T-helper 1 cell (primary cell): ENCODE measurements around the gene TAS2R60.
"Not testable (repeated sequence)": the region's sequence is repeated elsewhere in the genome, so short reads cannot be mapped to it uniquely, and the experiment has no call there.

Source experiments
- DNase-seq, 5 donors: peaks; one replicate each; pipeline ENCODE4 v3.0.0-alpha.2; 2012 to 2020
- total RNA-seq, 4 donors: gene quantifications; one replicate each; lab custom pipeline; 2026; lab: John Stamatoyannopoulos, UW

TAS2R60 gene
- 0 to 0.23 (median 0.06) reads per million in 4 donors for total RNA-seq

- no peak for DNase-seq
Observed at GRCh38 chr7:143443153-143443552, at the start of gene TAS2R60. TSS of gene TAS2R60 (plus strand) at chr7:143443453. CDS start at chr7:143443453, 0 bp downstream.

- no peak for DNase-seq
Observed at GRCh38 chr7:143394068-143394467, 49.2 kb upstream of the TAS2R60 start.

DNA sequence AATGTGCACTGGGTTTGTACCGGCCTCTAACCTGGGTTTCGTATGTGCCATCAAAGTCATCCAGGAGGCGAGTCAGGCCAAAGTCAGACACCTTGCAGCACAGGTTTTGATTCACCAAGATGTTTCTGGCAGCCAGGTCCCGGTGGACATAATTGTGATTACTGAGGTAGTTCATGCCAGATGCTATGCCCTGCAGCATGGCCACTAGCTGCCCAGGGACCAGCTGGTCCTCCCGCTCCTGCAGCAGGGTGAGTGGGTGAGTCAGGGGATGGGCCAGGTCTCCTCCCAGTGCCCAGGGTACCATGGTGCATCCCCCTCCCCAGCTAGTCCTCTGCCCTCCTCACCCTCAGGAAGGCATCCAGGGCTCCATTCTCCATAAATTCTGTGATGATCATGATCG is 48.5 kb upstream of the TAS2R60 start:
- no peak for DNase-seq

DNA sequence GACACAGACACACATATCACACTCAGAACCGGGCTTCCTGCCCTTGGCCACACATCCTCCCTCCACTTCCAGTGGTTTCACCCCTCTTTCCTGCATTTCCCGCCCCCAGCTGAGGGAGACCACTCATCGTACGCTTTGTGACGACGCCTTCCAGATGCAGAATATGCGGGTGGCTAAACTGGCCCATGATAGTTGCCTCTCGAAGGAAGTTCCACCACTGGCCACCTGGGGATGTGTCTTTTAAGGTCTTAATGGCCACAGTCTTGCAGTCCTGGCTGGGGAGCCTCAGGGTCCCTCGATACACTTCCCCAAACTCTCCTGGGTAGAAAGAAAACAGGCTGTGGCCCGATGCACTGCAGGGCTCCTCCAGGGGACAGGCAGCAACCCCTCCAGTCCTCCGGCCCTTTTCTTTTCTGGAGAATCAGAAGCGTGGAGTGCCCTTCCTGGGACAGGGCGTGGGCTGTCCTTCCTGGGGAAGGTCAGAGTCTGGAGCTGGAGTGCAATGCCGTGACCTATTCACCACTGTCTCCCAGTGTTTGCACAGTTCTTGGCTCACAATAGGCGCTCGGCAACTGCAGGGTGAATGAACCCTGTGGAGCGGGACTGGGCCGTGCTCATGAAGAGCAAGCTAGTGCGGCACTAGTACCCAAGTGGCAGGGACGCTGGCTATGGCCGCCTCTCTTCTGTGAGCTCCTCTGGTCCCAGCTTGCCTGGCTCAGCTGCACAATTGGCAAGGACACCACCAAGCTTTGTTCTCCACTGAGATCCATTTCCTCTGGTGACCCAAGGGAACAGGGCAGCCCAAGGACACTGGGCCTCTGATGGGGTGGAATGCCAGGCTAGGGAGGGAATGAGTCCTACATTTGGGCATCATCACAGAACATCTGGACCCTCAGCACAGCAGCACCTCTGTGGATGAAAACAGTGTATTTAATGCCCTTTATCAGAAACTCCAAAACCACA is 47.8 kb upstream of the TAS2R60 start:
- no peak for DNase-seq

- no peak for DNase-seq
Observed at GRCh38 chr7:143396182-143396581, 47.1 kb upstream of the TAS2R60 start.

DNA sequence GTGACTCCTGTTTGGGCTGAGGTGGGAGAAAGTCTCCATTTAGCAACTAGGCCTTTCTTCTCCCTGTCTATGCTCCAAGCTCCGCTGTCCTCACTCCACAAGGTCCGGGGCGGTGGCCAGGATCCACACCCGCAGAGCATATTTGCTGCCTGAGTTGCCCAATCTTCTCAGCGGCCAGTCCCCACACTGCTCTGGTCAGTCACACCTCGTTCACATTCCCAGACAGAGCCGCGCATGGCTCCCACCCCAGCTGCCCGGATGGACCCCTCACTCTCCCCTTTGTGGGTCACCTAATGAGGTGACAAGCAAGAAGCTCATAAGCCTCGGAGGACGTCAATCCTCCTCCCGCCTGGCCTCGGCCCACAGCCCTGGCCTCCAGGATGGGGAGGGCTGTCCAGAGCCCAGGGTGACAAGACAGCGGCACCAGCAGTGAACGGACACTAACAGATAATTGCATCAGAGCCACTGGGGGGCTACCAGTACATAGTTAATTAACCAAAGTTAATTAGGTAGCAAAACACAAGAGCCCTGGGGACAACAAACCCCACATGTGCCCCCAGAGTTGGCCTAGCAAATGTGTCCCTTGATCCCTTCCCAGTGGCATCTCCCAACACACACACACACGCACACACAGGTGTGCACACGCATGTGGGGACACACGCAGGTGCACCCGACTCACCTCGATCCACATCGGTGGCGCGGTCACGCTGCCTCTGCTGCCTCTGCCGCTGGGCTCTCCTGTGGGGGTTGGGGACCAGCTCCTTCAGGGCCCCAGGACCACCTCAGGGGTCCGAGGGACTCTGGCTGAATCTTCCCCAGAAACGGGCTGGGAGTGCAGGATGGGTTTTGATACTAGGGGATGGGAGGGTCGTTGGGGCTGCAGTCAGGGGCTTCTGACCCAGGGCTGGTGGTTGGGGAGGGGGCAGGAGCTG is 46.4 kb upstream of the TAS2R60 start:
- DNase-seq = no peak

- no peak for DNase-seq
Observed at GRCh38 chr7:143397710-143398530, 45.3 kb upstream of the TAS2R60 start.

DNA sequence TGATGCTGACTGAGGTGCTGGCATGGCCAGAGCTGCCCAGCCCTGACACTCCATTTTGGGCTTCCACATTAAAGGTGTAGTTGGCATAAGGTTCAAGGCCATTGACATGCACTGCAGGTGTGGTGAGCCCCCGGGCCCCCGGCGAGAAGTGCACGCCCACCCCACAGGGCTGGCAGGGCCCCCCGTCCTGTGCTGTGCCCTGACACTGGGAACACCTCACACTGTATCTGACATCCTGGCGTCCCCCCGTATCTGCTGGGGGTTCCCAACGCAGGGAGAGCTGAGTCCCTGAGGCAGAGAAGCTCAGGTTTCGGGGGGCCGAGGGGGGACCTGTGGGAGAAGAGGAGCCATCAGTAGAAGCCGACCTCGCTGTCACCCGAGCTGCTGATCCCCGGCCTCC is 44.6 kb upstream of the TAS2R60 start:
- DNase-seq = no peak

GRCh38 chr7:143399151-143399550 is 44.1 kb upstream of the TAS2R60 start:
- no peak for DNase-seq

DNA sequence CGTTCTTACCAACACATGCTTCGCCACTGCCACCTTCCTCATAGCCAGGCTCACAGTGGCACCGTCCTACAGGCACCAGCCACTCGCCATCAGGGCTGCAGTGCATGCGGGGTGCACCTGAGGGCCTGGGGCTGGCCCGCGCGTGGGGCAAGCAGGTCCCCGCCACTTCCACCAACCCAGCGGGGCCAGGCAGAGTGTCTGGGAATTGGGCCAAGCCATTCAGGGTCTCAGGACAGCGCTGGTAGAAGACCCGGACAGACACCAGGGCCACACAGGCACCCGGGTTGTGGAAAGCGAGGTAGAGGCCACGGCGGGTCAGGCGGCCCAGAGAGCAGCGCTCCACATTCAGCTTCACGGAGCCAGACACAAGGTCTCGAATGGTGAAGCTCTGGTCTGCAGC is 43.6 kb upstream of the TAS2R60 start:
- DNase-seq = no peak

DNA sequence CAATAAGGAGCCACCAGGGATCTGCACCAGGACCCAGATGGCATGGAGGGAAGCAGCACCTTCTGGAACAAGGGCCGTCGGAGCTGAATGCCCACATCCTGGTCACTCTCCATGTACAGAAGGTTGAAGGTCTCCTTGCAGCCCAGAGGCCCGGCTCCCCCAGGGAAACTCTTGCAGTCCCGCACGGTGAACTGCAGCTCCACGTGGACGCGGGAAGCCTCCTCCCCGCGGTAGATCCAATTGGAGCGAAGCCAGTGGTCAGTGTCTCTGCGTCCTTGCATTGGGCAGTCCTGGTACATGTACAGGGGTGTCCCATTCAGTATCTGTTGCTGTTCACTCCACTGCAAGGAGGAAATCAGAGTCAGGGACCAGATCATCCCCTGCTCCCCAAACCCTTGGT is 42.0 kb upstream of the TAS2R60 start:
- DNase-seq = no peak

DNA sequence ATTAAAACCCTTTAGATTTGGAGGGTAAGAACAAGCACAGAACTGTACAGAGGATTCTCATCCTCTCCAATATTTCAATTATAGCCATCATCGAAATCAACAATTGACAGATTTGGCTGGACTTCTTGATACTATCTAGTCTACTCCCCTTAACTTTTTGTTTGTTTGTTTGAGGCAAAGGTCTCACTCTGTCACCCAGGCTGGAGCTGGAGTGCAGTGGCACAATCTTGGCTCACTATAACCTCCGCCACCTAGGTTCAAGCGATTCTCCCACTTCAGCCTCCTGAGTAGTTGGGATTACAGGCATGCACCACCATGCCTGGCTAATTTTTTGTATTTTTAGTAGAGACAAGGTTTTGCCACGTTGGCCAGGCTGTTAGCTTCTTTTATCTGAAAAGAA is 41.0 kb upstream of the TAS2R60 start:
- DNase-seq = not testable (repeated sequence)

GRCh38 chr7:143405173-143406001 is 37.9 kb upstream of the TAS2R60 start:
- DNase-seq = no peak

DNA sequence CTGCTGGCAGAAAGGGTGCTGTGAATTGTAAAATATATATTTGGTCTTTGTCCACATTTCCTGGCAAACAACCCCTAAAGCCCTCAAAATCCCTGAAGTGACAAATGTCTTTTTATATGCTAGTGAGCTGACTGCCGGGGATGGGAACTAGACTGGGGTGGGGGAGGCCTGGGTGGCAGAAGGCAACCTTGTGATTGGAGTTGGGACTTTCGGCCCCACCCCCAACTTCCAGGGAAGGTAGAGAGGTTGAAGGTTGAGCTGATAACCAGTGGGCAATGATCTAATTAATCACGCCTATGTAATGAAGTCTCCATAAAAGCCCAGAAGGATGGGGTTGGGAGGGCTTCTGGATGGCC is 37.3 kb upstream of the TAS2R60 start:
- no peak for DNase-seq

GRCh38 chr7:143407287-143408251 is 35.7 kb upstream of the TAS2R60 start:
- peak in 4 of 5 donors; percentile 38 to 44 (median 44) for DNase-seq

- no peak for DNase-seq
Observed at GRCh38 chr7:143408252-143408685, 35.0 kb upstream of the TAS2R60 start.

- peak in 3 of 5 donors; percentile 46 to 48 (median 47) for DNase-seq
Observed at GRCh38 chr7:143408686-143409561, 34.3 kb upstream of the TAS2R60 start, which contains the start of gene EPHA1. TSS of gene EPHA1 (minus strand) at chr7:143408856. CDS start at chr7:143408805, 51 bp downstream.

GRCh38 chr7:143410521-143411004 is 32.7 kb upstream of the TAS2R60 start:
- DNase-seq = no peak
